Loucy (cell line): ENCODE data around the gene ZDHHC18.

ENCODE experiments used
- EZH2phosphoT487 ChIP-seq: fragments of 200-600 bp; IDR thresholded peaks from 2 replicates; pipeline ENCODE4 v1.6.1; 2018; ENCODE audit warnings: antibody characterized with exemption, mild to moderate bottlenecking, moderate library complexity, borderline replicate concordance
- TF ChIP-seq, protein P1 (sequence below): fragments of 200-600 bp; sonication (generic); conservative IDR thresholded peaks from 2 replicates; pipeline ENCODE4 v1.5.1; 2014; ENCODE audit warnings: mild to moderate bottlenecking, antibody characterized with exemption, low read length

DNA sequence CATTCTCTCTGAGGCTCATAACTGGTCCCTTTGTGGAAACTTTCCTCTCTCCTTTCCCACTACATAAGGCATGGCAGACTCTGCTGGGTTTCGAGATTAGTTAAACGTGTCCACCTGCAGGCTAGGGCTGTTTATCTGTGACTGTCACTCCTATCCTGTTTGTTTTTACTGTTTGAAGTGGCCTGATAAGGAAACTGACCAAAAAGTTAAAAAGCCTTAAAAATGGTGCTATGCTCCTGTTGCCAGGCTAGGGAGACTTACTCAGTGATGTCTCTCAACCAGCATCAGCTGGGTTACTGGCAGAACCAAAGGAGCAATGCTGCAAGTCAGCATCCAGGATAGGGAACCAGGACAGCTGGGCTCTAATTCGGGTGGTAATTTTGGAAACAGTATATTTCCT lies 34.9 kb upstream of the ZDHHC18 start:
- TF ChIP-seq, protein P1, sequence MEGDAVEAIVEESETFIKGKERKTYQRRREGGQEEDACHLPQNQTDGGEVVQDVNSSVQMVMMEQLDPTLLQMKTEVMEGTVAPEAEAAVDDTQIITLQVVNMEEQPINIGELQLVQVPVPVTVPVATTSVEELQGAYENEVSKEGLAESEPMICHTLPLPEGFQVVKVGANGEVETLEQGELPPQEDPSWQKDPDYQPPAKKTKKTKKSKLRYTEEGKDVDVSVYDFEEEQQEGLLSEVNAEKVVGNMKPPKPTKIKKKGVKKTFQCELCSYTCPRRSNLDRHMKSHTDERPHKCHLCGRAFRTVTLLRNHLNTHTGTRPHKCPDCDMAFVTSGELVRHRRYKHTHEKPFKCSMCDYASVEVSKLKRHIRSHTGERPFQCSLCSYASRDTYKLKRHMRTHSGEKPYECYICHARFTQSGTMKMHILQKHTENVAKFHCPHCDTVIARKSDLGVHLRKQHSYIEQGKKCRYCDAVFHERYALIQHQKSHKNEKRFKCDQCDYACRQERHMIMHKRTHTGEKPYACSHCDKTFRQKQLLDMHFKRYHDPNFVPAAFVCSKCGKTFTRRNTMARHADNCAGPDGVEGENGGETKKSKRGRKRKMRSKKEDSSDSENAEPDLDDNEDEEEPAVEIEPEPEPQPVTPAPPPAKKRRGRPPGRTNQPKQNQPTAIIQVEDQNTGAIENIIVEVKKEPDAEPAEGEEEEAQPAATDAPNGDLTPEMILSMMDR, result no peak
- no peak for TF ChIP-seq EZH2phosphoT487
